ENCODE results near the gene CSDE1.

Gene CSDE1

GRCh38 chr1:114746450-114747121, 11.2 kb downstream of the CSDE1 start:
- DNase-seq, result no peak

DNA sequence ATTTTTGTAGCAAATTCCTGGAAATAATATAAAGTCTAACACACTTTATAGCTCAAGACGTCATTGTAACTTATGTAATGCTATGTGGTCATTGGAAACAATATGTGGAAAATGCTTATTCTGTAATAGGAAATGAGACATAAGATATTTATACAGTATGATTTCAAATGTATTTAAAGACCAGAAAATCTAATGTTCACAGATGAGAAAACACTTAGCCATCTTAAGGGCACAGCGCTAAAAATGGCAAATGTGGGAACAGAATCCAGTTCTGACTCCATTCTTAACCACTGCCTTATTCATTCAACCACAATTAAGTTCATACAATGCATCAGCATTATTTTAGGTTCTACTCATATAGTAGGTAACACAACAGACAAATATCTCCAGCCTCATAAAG, 12.5 kb downstream of the CSDE1 start:
- DNase-seq, result no peak

- no peak for DNase-seq
Measured at GRCh38 chr1:114741963-114742746, 15.6 kb downstream of the CSDE1 start.

DNA sequence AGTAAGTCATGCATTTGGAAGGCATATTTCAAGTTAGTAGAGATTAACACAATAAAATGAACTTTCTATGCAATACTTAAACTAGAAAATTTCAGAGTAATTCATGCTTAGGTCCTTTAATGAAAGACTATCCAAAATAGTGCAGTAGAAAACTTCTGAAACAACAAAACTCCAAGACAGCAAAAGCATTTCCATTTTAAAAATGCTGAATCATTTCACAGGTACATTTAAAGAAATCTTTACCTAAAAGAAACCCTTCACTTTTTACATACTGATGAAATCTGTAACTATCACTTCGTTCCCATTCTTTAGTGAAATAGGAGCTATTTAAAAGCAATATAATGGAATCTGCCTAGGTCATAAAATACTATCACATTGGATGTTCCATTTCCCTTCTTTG, 17.5 kb downstream of the CSDE1 start:
- DNase-seq, result no peak

DNA sequence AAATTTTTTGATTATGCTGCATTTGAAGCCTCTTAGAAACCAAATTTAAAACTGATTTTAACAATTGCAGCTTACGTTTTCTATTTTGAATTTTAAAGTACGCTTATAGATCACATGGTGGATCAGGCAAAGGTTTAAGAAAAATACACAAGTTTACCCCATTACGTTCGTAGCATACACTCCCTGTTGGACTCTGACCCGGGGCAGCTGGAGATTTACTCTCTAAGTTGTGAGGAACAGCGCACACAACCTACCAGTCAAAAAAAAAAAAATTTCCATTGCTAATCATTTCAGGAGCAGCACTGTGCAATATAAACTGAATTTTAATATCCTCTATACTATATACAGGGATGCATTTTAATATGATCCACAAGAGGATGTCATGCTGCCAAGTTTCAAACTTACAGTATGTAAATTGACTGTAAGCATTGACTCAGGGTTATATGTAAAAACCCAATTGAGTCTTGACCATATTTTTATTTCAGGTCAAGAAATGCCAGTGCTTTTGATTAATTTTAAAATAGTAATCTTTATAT, 20.4 kb downstream of the CSDE1 start:
- DNase-seq, result no peak

- no peak for DNase-seq
Measured at GRCh38 chr1:114735479-114735878, 22.3 kb downstream of the CSDE1 start.

- DNase-seq, result no peak
Measured at GRCh38 chr1:114729782-114730181, 28.0 kb downstream of the CSDE1 start.

DNA sequence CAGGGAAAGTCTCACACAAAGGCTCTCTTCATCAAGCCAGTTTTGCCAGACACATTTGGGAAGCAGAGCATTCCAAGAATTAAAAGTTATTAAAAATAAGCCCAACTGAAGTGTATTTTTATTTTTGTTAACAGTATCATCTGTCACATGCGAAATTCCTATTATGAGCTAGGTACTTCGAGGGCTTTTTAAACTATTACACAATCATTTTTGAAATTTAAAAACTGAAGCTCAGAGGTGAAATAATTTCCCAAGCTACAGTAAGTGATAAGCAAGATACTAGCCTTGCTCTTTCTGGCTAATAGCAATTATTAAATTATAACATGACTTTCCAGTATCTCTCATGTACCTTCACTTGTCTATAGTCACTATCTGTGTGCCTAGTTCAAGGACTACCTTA, 29.2 kb downstream of the CSDE1 start:
- no peak for DNase-seq

GRCh38 chr1:114725230-114725629, 32.6 kb downstream of the CSDE1 start:
- no peak for DNase-seq

GRCh38 chr1:114723915-114724314, 33.9 kb downstream of the CSDE1 start:
- DNase-seq, result no peak

DNA sequence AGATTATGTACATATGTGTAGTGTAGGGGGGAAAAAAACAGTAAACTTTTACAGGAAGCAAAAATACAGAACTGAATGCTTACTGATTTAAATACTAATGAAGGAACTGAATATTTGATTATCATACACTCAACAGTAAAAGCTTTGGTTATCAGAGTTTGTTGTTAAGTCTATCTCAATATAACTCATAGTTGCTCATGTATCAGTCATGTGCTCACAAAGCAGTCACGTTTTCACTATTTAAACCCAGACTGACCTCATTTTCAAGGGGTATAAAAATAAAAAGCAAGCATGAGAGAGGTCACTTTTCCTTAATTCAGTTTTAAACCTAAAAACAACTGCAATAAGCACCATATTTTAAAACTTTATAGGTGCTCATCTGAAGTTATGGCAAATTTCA, 34.3 kb downstream of the CSDE1 start:
- no peak for DNase-seq

GRCh38 chr1:114720492-114720891, 37.3 kb downstream of the CSDE1 start:
- DNase-seq, result no peak

GRCh38 chr1:114719424-114719787, 38.4 kb downstream of the CSDE1 start:
- no peak for DNase-seq

DNA sequence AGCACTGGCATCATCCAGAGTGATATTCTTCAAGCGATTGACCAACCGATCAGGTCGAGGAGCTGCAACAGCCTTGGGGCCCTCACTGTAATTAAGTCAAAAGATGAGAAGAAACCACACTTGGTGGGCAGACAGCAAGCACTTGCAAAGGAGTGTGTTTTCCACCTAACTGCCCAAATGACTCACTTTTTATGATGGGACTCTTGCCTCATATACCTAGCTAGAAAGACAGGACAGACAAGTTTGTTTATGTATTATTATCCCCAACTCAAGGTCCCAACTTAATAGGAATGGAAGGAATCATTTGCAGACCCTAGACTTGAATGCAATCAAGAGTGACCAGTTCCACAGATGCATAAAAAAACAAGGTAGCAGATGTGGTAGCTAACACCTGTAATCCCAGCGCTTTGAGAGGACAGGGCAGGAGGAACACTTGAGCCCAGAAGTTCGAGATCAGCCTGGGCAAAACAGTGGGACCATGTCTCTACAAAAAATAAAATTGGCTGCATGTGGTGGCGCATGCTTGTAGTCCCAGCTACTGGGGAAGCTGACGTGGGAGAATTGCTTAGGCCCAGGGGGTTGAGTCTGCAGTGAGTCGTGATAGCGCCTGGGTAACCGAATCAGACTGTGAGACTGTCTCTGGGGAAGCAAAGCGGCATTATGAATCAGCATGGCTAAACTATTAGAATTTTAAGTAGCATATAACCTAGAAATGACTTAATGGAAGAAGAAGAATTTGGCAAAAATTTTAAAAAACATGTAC, 38.9 kb downstream of the CSDE1 start:
- DNase-seq, result no peak

- peak; percentile 79 to 94 (median 88) for DNase-seq
Measured at GRCh38 chr1:114716304-114717170, 41.2 kb downstream of the CSDE1 start, which contains the start of gene NRAS. Gene NRAS, minus strand, starts transcription at chr1:114716771. Its CDS starts 611 bp downstream, at chr1:114716160.

DNA sequence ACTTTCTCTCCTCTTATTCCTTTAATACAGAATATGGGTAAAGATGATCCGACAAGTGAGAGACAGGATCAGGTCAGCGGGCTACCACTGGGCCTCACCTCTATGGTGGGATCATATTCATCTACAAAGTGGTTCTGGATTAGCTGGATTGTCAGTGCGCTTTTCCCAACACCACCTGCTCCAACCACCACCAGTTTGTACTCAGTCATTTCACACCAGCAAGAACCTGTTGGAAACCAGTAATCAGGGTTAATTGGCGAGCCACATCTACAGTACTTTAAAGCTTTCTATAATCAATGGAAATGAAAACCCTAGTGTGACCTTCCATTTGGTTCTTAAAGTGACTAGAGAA, 41.9 kb downstream of the CSDE1 start:
- DNase-seq, result no peak

DNA sequence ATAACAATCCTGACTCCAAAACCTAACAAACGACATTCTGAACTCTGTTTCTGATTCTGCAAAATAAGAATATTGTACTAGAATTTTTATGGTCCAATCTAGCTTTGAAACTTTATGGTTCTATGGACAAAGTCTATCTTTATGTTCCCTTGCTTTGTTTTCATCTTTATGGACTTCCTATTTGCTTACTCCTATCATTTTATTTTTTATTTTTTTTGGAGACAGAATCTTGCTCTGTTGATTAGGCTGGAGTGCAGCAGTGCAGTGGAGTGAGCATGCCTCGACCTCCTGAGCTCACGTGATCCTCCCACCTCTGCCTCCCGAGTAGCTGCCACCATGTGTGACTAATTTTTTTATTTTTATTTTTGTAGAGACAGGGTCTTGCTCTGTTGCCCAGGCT, 44.8 kb downstream of the CSDE1 start:
- no peak for DNase-seq

DNA sequence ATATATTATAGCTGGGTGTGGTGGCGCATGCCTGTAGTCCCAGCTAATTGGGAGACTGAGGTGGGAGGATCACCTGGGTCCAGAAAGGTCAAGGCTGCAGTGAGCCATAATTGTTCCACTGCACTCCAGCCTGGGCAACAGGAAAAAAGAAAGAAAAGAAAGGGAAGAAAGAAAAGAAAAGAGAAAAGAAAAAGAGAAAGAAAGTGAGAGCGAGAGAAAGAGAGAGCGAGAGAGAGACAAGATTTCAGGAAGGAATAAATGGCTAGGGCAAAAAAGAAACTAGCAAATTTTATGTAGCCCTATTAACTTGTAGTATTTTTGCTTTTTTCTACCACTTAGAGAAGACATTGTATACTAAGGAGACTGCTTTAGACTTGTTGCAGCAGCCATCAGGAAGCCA, 47.4 kb downstream of the CSDE1 start:
- DNase-seq, result no peak

- no peak for DNase-seq
Measured at GRCh38 chr1:114707604-114708003, 50.2 kb downstream of the CSDE1 start.

- DNase-seq, result no peak
Measured at GRCh38 chr1:114703242-114703641, 54.5 kb downstream of the CSDE1 start.

GRCh38 chr1:114702737-114703136, 55.0 kb downstream of the CSDE1 start:
- DNase-seq, result no peak

DNA sequence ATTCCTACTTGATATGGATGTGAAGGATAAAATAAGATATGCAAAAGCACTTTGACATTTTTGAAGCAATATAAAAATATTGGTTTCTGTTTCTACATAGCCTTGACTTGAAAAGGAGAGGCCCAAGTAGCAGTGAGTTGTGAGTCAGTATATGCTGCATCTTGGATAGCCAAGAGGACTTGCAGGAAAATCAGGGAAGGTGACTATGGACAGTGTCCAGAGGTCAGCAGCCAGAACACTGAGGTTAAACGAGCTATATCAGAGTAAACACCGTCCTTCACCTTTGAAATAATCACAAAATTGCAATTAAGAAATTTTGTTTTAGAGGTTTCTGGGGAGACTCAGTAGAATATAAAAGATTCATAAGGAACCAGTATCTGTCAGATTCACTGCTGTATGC, 55.9 kb downstream of the CSDE1 start:
- DNase-seq, result no peak

Measured in activated naive CD4-positive, alpha-beta T cell (primary cell).